C4-2B (cell line): Measurements from ENCODE around the gene ST7.

Experiments
- CTCF ChIP-seq: fragments of 450-650 bp; conservative IDR thresholded peaks from 2 replicates; pipeline ENCODE4 v1.5.1; 2017; ENCODE audit warnings: mild to moderate bottlenecking
- ZFX ChIP-seq: fragments of 450-650 bp; IDR thresholded peaks from 2 replicates; pipeline ENCODE4 v1.6.1; 2017

- TF ChIP-seq CTCF: no peak
- no peak for TF ChIP-seq ZFX
These were observed 94.2 kb downstream of the ST7 start for GRCh38 chr7:117047496-117047895.
